Mucosa of rectum (tissue), 2 donors: Measurements from ENCODE around the gene PTPN18.

Source experiments
- H3K27ac ChIP-seq, 2 donors: one replicate each; pipeline ENCODE4 v1.7.0; 2013; ENCODE audit warnings: inconsistent platforms in 2 of 2, low read depth in 2 of 2, low read length in 2 of 2
- H3K27me3 ChIP-seq, 2 donors: one replicate each; pipeline ENCODE4 v1.7.0; 2013; ENCODE audit warnings: low read length in 2 of 2; ENCODE audit not compliant: control insufficient read depth in 2 of 2, insufficient read depth in 2 of 2
- H3K36me3 ChIP-seq, 2 donors: one replicate each; pipeline ENCODE4 v1.7.0; 2013; ENCODE audit warnings: low read length in 2 of 2; ENCODE audit not compliant: control insufficient read depth in 2 of 2, insufficient read depth in 2 of 2
- H3K4me1 ChIP-seq, 2 donors: one replicate each; pipeline ENCODE4 v1.7.0; 2013; ENCODE audit warnings: low read length in 2 of 2, mild to moderate bottlenecking in 1 of 2; ENCODE audit not compliant: control insufficient read depth in 2 of 2, insufficient read depth in 2 of 2
- H3K4me3 ChIP-seq, 2 donors: one replicate each; pipeline ENCODE4 v1.7.0; 2013; ENCODE audit warnings: low read length in 2 of 2
- H3K9ac ChIP-seq, 2 donors: one replicate each; pipeline ENCODE4 v1.7.0; 2013; ENCODE audit warnings: low read length in 2 of 2, low read depth in 1 of 2, mild to moderate bottlenecking in 1 of 2
- H3K9me3 ChIP-seq, 2 donors: one replicate each; pipeline ENCODE4 v1.7.0; 2013; ENCODE audit warnings: low read length in 2 of 2; ENCODE audit not compliant: control insufficient read depth in 2 of 2
- donor health status: healthy.
- donor health status: Normal muscosa, but diverticular disease.

PTPN18 gene

GRCh38 chr2:130347220-130347925 is 8.5 kb upstream of the PTPN18 start:
- Histone ChIP-seq H3K36me3 (peaks cover 38 to 39% of the 10 kb centered on the region in 2 donors), H3K4me3 (no peak overlapping the region), H3K27ac (no peak overlapping the region), H3K4me1 (peaks cover 0 to 7% of the 10 kb centered on the region in 2 donors), H3K9ac (no peak overlapping the region), H3K9me3 (no peaks in the 10 kb centered on the region), H3K27me3 (no peaks in the 10 kb centered on the region)

DNA sequence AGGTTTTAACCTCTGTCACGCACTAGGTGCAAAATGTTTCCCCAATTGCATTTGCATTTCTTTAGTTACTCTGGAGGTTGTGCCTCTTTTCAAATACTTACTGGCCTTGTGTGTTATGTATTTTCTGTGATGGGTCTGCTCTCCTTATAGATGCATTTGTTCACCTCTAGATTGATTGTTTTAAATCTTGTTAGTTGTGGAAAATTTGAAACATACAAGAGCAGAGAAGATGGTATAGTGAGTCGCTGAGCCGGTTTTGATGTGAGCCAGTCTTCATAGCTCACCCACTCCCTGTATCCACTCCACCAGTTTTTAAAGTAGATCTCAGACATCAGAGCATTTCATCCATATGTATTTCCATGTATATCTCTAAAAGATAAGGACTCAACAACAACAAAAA is 6.7 kb upstream of the PTPN18 start:
- no peak overlapping the region for H3K4me3 ChIP-seq
- H3K4me1 ChIP-seq = peaks cover 0 to 1% of the 10 kb centered on the region in 2 donors
- peaks cover 38 to 39% of the 10 kb centered on the region in 2 donors for H3K36me3 ChIP-seq
- no peaks in the 10 kb centered on the region for H3K9me3 ChIP-seq
- no peaks in the 10 kb centered on the region for H3K27me3 ChIP-seq
- H3K9ac ChIP-seq = no peak overlapping the region
- H3K27ac ChIP-seq = no peak overlapping the region

- Histone ChIP-seq H3K9ac (no peak overlapping the region), H3K4me1 (peaks cover 10 to 11% of the 10 kb centered on the region in 2 donors), H3K27me3 (no peaks in the 10 kb centered on the region), H3K36me3 (peaks cover 14% of the 10 kb centered on the region in 2 donors), H3K9me3 (no peaks in the 10 kb centered on the region), H3K4me3 (no peak overlapping the region), H3K27ac (no peak overlapping the region)
These were observed 4.1 kb upstream of the PTPN18 start for GRCh38 chr2:130351711-130352110.

DNA sequence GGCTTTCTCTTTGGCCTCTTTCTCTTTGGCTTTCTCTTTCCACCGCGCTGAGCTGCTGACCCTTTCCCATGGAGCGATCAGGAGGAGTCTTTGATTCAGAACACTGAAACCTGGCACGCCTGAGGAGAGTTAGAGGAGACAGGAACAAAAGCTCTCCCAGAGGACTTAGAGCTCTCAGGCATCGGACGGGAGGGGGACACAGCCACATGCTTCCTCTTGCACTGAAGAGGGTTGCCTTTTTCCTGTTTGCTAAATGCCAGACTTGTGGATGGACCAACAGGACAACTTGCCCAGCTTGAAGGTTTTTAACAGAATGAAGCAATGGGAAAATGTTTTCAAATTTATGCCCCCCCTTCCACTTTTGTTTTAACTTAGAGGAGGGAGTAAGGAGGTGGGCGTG is 3.6 kb upstream of the PTPN18 start:
- Histone ChIP-seq H3K4me1 (peaks cover 11% of the 10 kb centered on the region in 2 donors), H3K9ac (no peak overlapping the region), H3K27me3 (no peaks in the 10 kb centered on the region), H3K27ac (no peak overlapping the region), H3K4me3 (no peak overlapping the region), H3K36me3 (peaks cover 9 to 10% of the 10 kb centered on the region in 2 donors), H3K9me3 (no peaks in the 10 kb centered on the region)

- H3K27me3 ChIP-seq = no peaks in the 10 kb centered on the region
- H3K4me1 ChIP-seq = peaks cover 11% of the 10 kb centered on the region in 2 donors
- no peaks in the 10 kb centered on the region for H3K36me3 ChIP-seq
- no peaks in the 10 kb centered on the region for H3K9me3 ChIP-seq
- no peak overlapping the region for H3K4me3 ChIP-seq
- H3K27ac ChIP-seq = no peak overlapping the region
- H3K9ac ChIP-seq = no peak overlapping the region
These were observed 2.3 kb upstream of the PTPN18 start for GRCh38 chr2:130353291-130354138.

DNA sequence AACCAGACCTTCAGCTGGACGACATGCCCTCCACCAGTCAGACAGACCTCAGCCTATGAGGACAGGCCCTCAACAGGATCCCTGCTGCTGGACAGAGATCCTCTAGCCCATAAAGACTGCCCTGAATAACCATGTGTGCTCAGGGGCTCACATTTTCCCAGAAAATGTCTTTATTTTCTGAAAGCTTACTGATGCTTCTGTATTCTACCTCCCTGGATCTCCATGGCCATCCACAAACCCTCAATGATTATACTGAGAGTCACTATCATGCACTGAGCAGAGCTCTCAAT is 1.8 kb upstream of the PTPN18 start:
- Histone ChIP-seq H3K36me3 (peaks cover 3% of the 10 kb centered on the region in 2 donors), H3K27ac (no peak overlapping the region), H3K9me3 (no peaks in the 10 kb centered on the region), H3K4me1 (peaks cover 11% of the 10 kb centered on the region in 2 donors), H3K4me3 (peak overlapping the region in 1 of 2 donors; percentile 43), H3K9ac (no peak overlapping the region), H3K27me3 (no peaks in the 10 kb centered on the region)

- Histone ChIP-seq H3K36me3 (peaks cover 3% of the 10 kb centered on the region in 2 donors), H3K27ac (peak overlapping the region; percentile 76 to 79)
These were observed 681 bp upstream of the PTPN18 start for GRCh38 chr2:130355172-130355577.

DNA sequence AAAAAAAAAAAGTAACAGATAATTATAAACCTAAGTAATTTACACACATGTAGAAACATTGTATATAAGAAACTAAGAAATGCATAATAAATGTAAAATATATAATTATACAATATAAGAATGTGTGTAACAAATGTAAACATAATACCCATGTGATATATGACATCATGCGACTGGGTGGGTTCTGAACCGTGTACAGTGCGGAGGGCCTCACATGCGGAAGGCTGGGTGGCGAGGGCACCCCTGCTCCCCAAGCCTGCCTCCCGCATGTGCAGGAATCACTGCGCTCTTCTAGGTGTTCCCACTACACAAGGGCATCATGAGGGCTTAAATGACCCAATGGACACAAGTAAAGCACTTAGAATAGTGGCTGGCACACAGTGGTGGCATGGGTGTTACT is 2.0 kb downstream of the PTPN18 start:
- Histone ChIP-seq H3K9me3 (no peaks in the 10 kb centered on the region), H3K9ac (no peak overlapping the region), H3K4me1 (peaks cover 11% of the 10 kb centered on the region in 2 donors), H3K27me3 (no peaks in the 10 kb centered on the region), H3K4me3 (no peak overlapping the region), H3K36me3 (peaks cover 3 to 5% of the 10 kb centered on the region in 2 donors), H3K27ac (no peak overlapping the region)

More at GRCh38 chr2:130355172-130355577, 681 bp upstream of the PTPN18 start:
- Histone ChIP-seq H3K9ac (peak overlapping the region; percentile 58 to 93), H3K9me3 (no peaks in the 10 kb centered on the region), H3K4me3 (peak overlapping the region; percentile 81 to 94), H3K4me1 (peaks cover 11% of the 10 kb centered on the region in 2 donors), H3K27me3 (no peaks in the 10 kb centered on the region)

DNA sequence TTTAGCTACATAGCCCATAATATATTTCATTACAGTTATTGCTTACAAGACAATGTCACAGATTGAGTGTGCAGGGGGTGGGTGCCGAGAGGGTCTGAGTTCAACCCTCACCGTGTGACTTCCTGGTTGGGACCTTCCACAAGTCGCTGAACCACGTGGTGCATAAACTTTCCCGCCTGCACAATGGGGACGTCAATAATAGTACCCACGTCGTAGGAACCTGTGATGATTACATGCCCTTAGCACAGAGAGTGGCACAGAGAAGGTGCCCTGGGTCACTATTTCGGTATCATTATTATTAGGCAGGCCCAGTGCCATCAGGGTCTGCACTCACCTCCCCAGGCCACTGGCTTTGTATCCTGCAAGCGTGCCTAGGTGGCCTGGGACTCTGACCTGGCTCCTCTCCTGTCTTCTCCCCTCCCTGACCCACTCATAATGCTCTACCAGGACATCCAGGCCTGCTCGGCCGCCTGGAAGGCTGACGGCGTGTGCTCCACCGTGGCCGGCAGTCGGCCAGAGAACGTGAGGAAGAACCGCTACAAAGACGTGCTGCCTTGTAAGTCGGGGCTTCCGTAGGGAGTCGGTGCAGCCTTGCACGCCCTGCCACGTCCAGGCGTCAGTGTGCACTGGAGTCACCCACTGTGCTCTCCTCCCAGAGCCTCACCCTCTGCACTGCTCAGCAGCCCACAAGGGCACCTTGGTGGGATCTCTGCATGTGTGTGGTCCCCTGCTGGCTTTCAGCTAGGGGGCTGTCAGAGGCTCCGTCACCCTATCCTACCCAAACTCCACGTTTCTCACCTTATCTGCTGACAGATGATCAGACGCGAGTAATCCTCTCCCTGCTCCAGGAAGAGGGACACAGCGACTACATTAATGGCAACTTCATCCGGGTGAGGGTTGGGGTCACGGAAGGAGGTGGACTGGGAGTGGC is 2.8 kb downstream of the PTPN18 start:
- peaks cover 11% of the 10 kb centered on the region in 2 donors for H3K4me1 ChIP-seq
- no peaks in the 10 kb centered on the region for H3K9me3 ChIP-seq
- no peaks in the 10 kb centered on the region for H3K27me3 ChIP-seq
- H3K4me3 ChIP-seq = no peak overlapping the region
- H3K27ac ChIP-seq = no peak overlapping the region
- H3K9ac ChIP-seq = no peak overlapping the region
- H3K36me3 ChIP-seq = peaks cover 3 to 5% of the 10 kb centered on the region in 2 donors
